GM12872 (cell line): ENCODE results near the gene AVPR1B.

ENCODE experiments used
- CTCF ChIP-seq: IDR thresholded peaks from 3 replicates; pipeline ENCODE4 v1.5.1; 2011; ENCODE audit warnings: low read depth, mild to moderate bottlenecking, low read length, moderate library complexity; ENCODE audit not compliant: insufficient read depth

The AVPR1B gene

GRCh38 chr1:206075786-206076755, 41.1 kb downstream of the AVPR1B start:
- no peak for TF ChIP-seq CTCF

GRCh38 chr1:206074839-206075238, 42.3 kb downstream of the AVPR1B start:
- peak; percentile 20; the same call in 1 of the 3 replicates for TF ChIP-seq CTCF

- no peak for TF ChIP-seq CTCF
These were observed 46.4 kb downstream of the AVPR1B start for GRCh38 chr1:206070627-206071304.

GRCh38 chr1:206068314-206068713, 48.9 kb downstream of the AVPR1B start:
- TF ChIP-seq CTCF, result no peak

- TF ChIP-seq CTCF, result no peak
These were observed 49.5 kb downstream of the AVPR1B start for GRCh38 chr1:206067486-206068227.

GRCh38 chr1:206066479-206067171, 50.6 kb downstream of the AVPR1B start:
- no peak for TF ChIP-seq CTCF
